C4-2B (cell line): ENCODE results near the gene SLC35D2.

Experiments used
- ZFX ChIP-seq: fragments of 450-650 bp; IDR thresholded peaks from 2 replicates; pipeline ENCODE4 v1.6.1; 2017
- TF ChIP-seq, protein P1 (sequence below): fragments of 450-650 bp; conservative IDR thresholded peaks from 2 replicates; pipeline ENCODE4 v1.5.1; 2017; ENCODE audit warnings: mild to moderate bottlenecking

DNA sequence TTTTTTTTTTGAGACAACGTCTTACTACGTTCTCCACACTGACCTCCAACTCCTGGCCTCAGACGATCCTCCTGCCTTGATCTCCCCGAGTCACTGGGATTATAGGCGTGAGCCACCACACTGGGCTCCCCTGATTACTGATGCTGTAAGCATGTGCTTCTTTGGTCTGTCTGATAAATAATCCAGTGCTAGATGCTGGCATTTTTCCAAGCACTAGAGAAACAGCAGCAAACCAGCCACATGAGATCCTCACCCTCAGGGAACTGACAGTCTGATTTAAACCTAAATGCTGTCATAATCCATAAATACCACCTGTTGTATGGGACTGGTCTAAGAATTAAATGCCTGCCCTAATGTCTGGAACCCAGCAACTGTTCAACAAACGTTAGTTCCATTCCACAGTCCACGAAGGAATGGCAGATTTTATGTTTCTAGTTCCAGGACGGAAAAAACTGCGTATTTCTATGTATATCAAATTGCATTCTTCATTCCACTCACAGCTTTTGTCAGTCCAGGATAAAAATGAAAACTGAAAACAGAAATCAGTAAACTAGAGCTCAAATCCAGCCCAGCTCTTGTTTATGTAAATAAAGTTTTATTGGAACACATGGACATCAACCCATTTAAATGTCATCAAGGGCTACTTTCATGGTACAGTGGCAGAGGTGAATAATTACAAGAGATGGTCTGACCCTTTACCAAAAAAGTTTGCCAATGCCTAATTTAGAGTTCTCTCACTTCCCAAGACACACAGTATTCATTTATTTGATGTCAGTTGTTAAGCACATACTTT, 20.1 kb downstream of the SLC35D2 start:
- TF ChIP-seq, protein P1, sequence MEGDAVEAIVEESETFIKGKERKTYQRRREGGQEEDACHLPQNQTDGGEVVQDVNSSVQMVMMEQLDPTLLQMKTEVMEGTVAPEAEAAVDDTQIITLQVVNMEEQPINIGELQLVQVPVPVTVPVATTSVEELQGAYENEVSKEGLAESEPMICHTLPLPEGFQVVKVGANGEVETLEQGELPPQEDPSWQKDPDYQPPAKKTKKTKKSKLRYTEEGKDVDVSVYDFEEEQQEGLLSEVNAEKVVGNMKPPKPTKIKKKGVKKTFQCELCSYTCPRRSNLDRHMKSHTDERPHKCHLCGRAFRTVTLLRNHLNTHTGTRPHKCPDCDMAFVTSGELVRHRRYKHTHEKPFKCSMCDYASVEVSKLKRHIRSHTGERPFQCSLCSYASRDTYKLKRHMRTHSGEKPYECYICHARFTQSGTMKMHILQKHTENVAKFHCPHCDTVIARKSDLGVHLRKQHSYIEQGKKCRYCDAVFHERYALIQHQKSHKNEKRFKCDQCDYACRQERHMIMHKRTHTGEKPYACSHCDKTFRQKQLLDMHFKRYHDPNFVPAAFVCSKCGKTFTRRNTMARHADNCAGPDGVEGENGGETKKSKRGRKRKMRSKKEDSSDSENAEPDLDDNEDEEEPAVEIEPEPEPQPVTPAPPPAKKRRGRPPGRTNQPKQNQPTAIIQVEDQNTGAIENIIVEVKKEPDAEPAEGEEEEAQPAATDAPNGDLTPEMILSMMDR, result no peak
- TF ChIP-seq ZFX, result no peak
